ENCODE measurements around the gene SMAD5.

DNA sequence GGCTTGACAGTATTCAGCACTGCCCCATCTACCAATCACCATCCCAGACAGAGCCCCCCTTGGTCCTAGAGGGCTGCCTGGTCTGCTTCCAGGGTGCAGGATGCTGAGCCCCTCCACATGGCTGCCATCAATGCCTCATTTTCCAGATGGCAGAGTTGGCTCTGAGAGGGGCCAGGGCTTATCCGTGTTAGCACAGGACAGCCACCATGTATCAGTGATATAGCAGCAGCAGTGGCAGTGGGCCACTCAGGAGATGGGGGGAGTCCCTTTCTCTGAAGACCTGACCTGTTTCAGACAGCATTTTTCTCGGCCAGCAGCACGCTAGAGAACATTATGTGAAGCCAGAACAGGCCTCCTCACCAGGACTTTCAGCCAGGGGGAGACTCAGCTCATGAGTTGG is 61.9 kb downstream of the SMAD5 start:
- TF ChIP-seq, protein P1, sequence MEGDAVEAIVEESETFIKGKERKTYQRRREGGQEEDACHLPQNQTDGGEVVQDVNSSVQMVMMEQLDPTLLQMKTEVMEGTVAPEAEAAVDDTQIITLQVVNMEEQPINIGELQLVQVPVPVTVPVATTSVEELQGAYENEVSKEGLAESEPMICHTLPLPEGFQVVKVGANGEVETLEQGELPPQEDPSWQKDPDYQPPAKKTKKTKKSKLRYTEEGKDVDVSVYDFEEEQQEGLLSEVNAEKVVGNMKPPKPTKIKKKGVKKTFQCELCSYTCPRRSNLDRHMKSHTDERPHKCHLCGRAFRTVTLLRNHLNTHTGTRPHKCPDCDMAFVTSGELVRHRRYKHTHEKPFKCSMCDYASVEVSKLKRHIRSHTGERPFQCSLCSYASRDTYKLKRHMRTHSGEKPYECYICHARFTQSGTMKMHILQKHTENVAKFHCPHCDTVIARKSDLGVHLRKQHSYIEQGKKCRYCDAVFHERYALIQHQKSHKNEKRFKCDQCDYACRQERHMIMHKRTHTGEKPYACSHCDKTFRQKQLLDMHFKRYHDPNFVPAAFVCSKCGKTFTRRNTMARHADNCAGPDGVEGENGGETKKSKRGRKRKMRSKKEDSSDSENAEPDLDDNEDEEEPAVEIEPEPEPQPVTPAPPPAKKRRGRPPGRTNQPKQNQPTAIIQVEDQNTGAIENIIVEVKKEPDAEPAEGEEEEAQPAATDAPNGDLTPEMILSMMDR (IDR thresholded peaks at IDR 0.05 in 2 of 3, conservative IDR thresholded peaks at IDR 0.05 in 1 of 3; ENCODE audit: borderline replicate concordance in 1 of 3, insufficient read depth in 1 of 3, low read depth in 2 of 3, low read length in 2 of 3), result no peak
- TF ChIP-seq, protein P2, sequence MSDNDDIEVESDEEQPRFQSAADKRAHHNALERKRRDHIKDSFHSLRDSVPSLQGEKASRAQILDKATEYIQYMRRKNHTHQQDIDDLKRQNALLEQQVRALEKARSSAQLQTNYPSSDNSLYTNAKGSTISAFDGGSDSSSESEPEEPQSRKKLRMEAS (IDR thresholded peaks at IDR 0.05), result no peak
- TF ChIP-seq EZH2phosphoT487 (IDR thresholded peaks at IDR 0.05; ENCODE audit: borderline replicate concordance) (no peak), POLR2AphosphoS5 (IDR thresholded peaks at IDR 0.05; ENCODE audit: low read depth, low read length) (no peak)
